Uterus (tissue), 4 donors: ENCODE data around the gene GALNT15. TPM values are rescaled to one million over a fixed set of nuclear protein-coding genes. Genes with fewer than 3 reads are reported as not detected.

Experiments used
- DNase-seq, 2 donors: peaks; one replicate each; pipeline ENCODE4 v3.0.0-alpha.2; 2019 to 2020
- H3K27ac ChIP-seq, 2 donors: fragments of 200-600 bp; sonication (generic); 1 replicate in 1 of 2; 2 replicates in 1 of 2; pipeline ENCODE4 v1.5.1; 2016 to 2018
- H3K27me3 ChIP-seq, 2 donors: fragments of 200-600 bp; sonication (generic); one replicate each; pipeline ENCODE4 v1.5.1; 2018 to 2019; ENCODE audit warnings: control low read depth in 1 of 2
- H3K36me3 ChIP-seq, 2 donors: fragments of 200-600 bp; sonication (generic); one replicate each; pipeline ENCODE4 v1.5.1; 2019; ENCODE audit warnings: control low read depth in 1 of 2
- H3K4me1 ChIP-seq, 2 donors: fragments of 200-600 bp; sonication (generic); one replicate each; pipeline ENCODE4 v1.5.1; 2018 to 2019; ENCODE audit warnings: control low read depth in 1 of 2
- H3K4me3 ChIP-seq, 2 donors: fragments of 200-600 bp; sonication (generic); 1 replicate in 1 of 2; 2 replicates in 1 of 2; pipeline ENCODE4 v1.5.1; 2018 to 2019; ENCODE audit warnings: mild to moderate bottlenecking in 1 of 2
- H3K9me3 ChIP-seq, 2 donors: fragments of 200-600 bp; sonication (generic); one replicate each; pipeline ENCODE4 v1.5.1; 2019; ENCODE audit warnings: control low read depth in 1 of 2
- POLR2A ChIP-seq, 2 donors: fragments of 450-650 bp; IDR thresholded peaks; one replicate each; pipeline ENCODE4 v1.6.1; 2016; ENCODE audit warnings: antibody characterized with exemption in 2 of 2, mild to moderate bottlenecking in 1 of 2, moderate library complexity in 1 of 2
- intact Hi-C: fragments of 100-400 bp; cut with DNase I; formaldehyde crosslinking; loops from one replicate; pipeline ENCODE4 v1.15.1; 2023; ENCODE audit warnings: low total_unique reads
- total RNA-seq, 4 donors: library from RNA; depleted of rRNA in 3 of 4; stranded (reverse); fragments of >200 nt in 3 of 4; gene quantifications; one replicate each; pipeline versions ENCODE4 v1.1.0 to v1.2.4, GENCODE V29; 2014 to 2023
- TF ChIP-seq, protein P1 (sequence below), 4 experiments: fragments of 200-600 bp in 2 of 4; fragments of 450-650 bp in 2 of 4; sonication (generic) in 2 of 4; IDR thresholded peaks; one replicate each; pipeline ENCODE4 v1.5.1; 2016 to 2019; ENCODE audit warnings: antibody characterized with exemption in 4 of 4, mild to moderate bottlenecking in 2 of 4, moderate library complexity in 1 of 4
- donor health status: DM: yes; HTN: yes; CAD: no.

GALNT15 gene
- total RNA-seq, 4 donors from 2014 or later = 6.6 to 85.2 (median 53.3) TPM

- DNase-seq = no peak
- H3K4me1 ChIP-seq = no peaks in the 10 kb centered on the region
- no peak overlapping the region for H3K27ac ChIP-seq
- no peaks in the 10 kb centered on the region for H3K27me3 ChIP-seq
- H3K36me3 ChIP-seq = no peaks in the 10 kb centered on the region
- intact Hi-C loops = no loop called here
- no peak overlapping the region for H3K4me3 ChIP-seq
- TF ChIP-seq, protein P1, sequence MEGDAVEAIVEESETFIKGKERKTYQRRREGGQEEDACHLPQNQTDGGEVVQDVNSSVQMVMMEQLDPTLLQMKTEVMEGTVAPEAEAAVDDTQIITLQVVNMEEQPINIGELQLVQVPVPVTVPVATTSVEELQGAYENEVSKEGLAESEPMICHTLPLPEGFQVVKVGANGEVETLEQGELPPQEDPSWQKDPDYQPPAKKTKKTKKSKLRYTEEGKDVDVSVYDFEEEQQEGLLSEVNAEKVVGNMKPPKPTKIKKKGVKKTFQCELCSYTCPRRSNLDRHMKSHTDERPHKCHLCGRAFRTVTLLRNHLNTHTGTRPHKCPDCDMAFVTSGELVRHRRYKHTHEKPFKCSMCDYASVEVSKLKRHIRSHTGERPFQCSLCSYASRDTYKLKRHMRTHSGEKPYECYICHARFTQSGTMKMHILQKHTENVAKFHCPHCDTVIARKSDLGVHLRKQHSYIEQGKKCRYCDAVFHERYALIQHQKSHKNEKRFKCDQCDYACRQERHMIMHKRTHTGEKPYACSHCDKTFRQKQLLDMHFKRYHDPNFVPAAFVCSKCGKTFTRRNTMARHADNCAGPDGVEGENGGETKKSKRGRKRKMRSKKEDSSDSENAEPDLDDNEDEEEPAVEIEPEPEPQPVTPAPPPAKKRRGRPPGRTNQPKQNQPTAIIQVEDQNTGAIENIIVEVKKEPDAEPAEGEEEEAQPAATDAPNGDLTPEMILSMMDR (IDR thresholded peaks at IDR 0.05) = no peak
- no peaks in the 10 kb centered on the region for H3K9me3 ChIP-seq
Measured at GRCh38 chr3:16236856-16237393, 62.4 kb downstream of the GALNT15 start.

- Histone ChIP-seq H3K27ac (peak overlapping the region in 1 of 2 donors; percentile 71), H3K4me3 (no peak overlapping the region), H3K9me3 (no peaks in the 10 kb centered on the region), H3K4me1 (no peaks in the 10 kb centered on the region), H3K36me3 (no peaks in the 10 kb centered on the region), H3K27me3 (no peaks in the 10 kb centered on the region)
- DNase-seq = no peak
- TF ChIP-seq, protein P1 (IDR thresholded peaks at IDR 0.05) = no peak
- TF ChIP-seq POLR2A (IDR thresholded peaks at IDR 0.05) = no peak
- intact Hi-C loops = no loop called here
Measured at GRCh38 chr3:16239086-16239770, 64.7 kb downstream of the GALNT15 start.

- H3K27me3 ChIP-seq = no peaks in the 10 kb centered on the region
- H3K4me3 ChIP-seq = no peak overlapping the region
- H3K9me3 ChIP-seq = no peaks in the 10 kb centered on the region
- intact Hi-C loops = no loop called here
- TF ChIP-seq, protein P1 (IDR thresholded peaks at IDR 0.05) = no peak
- no peak for TF ChIP-seq POLR2A (IDR thresholded peaks at IDR 0.05)
- H3K27ac ChIP-seq = peak overlapping the region in 1 of 2 donors; percentile 71
- H3K36me3 ChIP-seq = no peaks in the 10 kb centered on the region
- no peak for DNase-seq
- no peaks in the 10 kb centered on the region for H3K4me1 ChIP-seq
Measured at GRCh38 chr3:16239780-16240179, 65.3 kb downstream of the GALNT15 start.

DNA sequence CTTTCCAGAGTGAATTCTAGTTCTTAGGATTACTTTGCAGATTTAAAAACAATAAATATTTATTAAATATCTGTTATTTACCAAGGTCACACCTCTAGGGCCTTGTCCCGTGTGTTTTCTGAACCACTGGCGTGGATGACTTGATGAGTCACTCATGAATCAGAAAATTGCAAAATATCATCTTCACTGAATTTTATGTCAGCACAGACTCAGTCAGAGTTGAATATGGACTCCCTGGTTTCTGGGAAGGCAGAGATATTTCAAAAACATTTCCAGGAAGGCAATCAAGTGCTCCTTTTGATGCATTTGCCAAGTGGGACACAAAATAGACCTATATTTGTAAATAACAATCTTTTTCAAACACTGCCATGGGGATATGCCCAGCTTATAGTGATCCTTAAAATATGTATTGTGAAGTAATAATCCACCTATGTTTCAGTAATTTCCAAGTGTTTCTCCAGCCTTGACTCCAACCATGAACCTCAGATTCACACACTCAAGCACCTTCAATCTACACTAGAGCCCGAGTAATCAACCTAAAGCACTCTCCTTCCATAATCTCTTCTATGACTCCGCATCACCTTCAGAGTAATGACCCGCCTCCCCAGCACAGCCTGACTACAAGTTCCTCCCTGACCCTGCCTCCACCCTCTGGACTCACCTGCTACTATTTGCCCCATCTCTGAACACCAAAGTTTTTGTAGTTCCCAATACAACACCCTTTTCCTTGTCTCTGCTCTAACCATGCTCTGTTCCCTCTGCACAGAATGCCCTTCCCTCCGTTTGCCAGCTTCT lies 65.9 kb downstream of the GALNT15 start:
- H3K27ac ChIP-seq = peak overlapping the region in 1 of 2 donors; percentile 71
- no peak for DNase-seq
- H3K4me1 ChIP-seq = no peaks in the 10 kb centered on the region
- TF ChIP-seq, protein P1 (IDR thresholded peaks at IDR 0.05) = no peak
- TF ChIP-seq POLR2A (IDR thresholded peaks at IDR 0.05) = no peak
- H3K9me3 ChIP-seq = no peaks in the 10 kb centered on the region
- no peaks in the 10 kb centered on the region for H3K36me3 ChIP-seq
- H3K27me3 ChIP-seq = no peaks in the 10 kb centered on the region
- intact Hi-C loops = no loop called here
- H3K4me3 ChIP-seq = no peak overlapping the region

- no peak for DNase-seq
- Histone ChIP-seq H3K36me3 (no peaks in the 10 kb centered on the region), H3K4me3 (no peak overlapping the region), H3K9me3 (no peaks in the 10 kb centered on the region), H3K4me1 (no peaks in the 10 kb centered on the region), H3K27me3 (no peaks in the 10 kb centered on the region), H3K27ac (peak overlapping the region in 1 of 2 donors; percentile 71)
- TF ChIP-seq, protein P1 (IDR thresholded peaks at IDR 0.05) = no peak
- intact Hi-C loops = no loop called here
Measured at GRCh38 chr3:16241225-16241624, 66.7 kb downstream of the GALNT15 start.
